Measurements from ENCODE around the gene RASL11A.

GRCh38 chr13:27266917-27267316 lies 3.7 kb upstream of the RASL11A start:
- TF ChIP-seq, protein P1, sequence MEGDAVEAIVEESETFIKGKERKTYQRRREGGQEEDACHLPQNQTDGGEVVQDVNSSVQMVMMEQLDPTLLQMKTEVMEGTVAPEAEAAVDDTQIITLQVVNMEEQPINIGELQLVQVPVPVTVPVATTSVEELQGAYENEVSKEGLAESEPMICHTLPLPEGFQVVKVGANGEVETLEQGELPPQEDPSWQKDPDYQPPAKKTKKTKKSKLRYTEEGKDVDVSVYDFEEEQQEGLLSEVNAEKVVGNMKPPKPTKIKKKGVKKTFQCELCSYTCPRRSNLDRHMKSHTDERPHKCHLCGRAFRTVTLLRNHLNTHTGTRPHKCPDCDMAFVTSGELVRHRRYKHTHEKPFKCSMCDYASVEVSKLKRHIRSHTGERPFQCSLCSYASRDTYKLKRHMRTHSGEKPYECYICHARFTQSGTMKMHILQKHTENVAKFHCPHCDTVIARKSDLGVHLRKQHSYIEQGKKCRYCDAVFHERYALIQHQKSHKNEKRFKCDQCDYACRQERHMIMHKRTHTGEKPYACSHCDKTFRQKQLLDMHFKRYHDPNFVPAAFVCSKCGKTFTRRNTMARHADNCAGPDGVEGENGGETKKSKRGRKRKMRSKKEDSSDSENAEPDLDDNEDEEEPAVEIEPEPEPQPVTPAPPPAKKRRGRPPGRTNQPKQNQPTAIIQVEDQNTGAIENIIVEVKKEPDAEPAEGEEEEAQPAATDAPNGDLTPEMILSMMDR (IDR thresholded peaks at IDR 0.05), result no peak
- no peak for TF ChIP-seq POLR2A (IDR thresholded peaks at IDR 0.05)

Data from adrenal gland (tissue), 5 donors.